ENCODE measurements around the gene FXYD5.

DNA sequence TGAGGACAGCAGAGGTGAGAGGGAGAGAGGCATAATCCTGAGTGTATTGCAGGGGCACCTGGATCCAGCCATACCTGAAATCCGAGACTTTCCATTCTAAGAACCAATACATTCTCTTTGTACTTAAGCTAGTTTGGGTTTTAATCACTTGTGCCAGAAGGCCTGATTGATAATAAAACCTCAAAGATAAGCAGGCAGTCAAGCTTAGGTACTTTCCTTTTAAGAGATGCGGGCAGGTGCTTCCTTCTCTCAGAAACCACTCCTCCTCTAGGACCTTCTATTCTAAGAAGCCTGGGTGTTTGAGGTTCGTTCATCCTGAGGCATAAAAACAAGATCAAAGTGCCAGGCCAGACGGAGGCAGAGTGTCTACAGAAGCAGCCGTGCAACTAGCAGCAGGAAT is 51.8 kb downstream of the FXYD5 start:
- TF ChIP-seq, protein P1, sequence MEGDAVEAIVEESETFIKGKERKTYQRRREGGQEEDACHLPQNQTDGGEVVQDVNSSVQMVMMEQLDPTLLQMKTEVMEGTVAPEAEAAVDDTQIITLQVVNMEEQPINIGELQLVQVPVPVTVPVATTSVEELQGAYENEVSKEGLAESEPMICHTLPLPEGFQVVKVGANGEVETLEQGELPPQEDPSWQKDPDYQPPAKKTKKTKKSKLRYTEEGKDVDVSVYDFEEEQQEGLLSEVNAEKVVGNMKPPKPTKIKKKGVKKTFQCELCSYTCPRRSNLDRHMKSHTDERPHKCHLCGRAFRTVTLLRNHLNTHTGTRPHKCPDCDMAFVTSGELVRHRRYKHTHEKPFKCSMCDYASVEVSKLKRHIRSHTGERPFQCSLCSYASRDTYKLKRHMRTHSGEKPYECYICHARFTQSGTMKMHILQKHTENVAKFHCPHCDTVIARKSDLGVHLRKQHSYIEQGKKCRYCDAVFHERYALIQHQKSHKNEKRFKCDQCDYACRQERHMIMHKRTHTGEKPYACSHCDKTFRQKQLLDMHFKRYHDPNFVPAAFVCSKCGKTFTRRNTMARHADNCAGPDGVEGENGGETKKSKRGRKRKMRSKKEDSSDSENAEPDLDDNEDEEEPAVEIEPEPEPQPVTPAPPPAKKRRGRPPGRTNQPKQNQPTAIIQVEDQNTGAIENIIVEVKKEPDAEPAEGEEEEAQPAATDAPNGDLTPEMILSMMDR (conservative IDR thresholded peaks at IDR 0.05) = no peak
- TF ChIP-seq EZH2 (IDR thresholded peaks at IDR 0.05; ENCODE audit: low read depth) = no peak

Measured in PC-9 (cell line).